GM10248 (cell line): ENCODE data around the gene SETDB1.

Source experiments
- CTCF ChIA-PET: fragments of 300-600 bp; sonication (Branson Sonifier 250); formaldehyde crosslinking; extraction: SDS; loops from one replicate; lab custom pipeline; 2021; ENCODE audit warnings: antibody characterized with exemption; lab: Yijun Ruan, JAX
- POLR2A ChIA-PET: fragments of 350-650 bp; sonication (Branson Sonifier 250); formaldehyde crosslinking; extraction: SDS; loops from one replicate; lab custom pipeline; 2020; ENCODE audit warnings: antibody characterized with exemption; lab: Yijun Ruan, JAX
- DNase-seq: peaks from one replicate; pipeline ENCODE4 v3.0.0; 2012; ENCODE audit errors: extremely low spot score
- TF ChIP-seq, protein P1 (sequence below): IDR thresholded peaks from 2 replicates; pipeline ENCODE4 v1.5.1; 2012; ENCODE audit warnings: mild to moderate bottlenecking, low read depth; ENCODE audit errors: extremely low read depth, missing control alignments, control extremely low read depth

Gene SETDB1

DNA sequence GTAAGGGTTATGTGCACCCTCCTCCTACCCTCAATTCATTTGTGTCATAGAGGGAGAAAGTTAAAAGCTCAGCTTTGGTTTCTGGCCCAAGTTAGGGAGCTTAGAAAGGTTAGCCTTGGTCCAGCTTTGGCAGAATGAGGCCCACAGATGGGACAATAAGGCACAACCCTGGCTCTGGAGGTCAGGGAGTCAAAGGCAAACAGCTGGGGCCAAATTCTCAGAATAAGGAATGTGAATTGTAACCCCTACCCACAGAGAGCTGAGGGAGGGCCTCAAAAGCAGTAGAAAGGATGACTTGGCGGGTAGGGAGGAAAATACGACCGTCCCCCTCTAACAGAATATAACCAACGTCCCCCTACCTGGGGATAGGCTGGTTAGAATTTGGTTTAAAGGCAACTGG, 39.4 kb downstream of the SETDB1 start:
- POLR2A ChIA-PET, result interaction anchor here (0.7 kb wide), 1 partner anchor 30 kb away, joined by 3 read pairs; no protein-coding TSS in a partner anchor
- CTCF ChIA-PET, result interaction anchor here (1.0 to 1.4 kb wide), 4 partner anchors 8 to 43 kb away, joined by 4 to 6 read pairs (median 4); no protein-coding TSS in a partner anchor
- no peak for DNase-seq
- TF ChIP-seq, protein P1, sequence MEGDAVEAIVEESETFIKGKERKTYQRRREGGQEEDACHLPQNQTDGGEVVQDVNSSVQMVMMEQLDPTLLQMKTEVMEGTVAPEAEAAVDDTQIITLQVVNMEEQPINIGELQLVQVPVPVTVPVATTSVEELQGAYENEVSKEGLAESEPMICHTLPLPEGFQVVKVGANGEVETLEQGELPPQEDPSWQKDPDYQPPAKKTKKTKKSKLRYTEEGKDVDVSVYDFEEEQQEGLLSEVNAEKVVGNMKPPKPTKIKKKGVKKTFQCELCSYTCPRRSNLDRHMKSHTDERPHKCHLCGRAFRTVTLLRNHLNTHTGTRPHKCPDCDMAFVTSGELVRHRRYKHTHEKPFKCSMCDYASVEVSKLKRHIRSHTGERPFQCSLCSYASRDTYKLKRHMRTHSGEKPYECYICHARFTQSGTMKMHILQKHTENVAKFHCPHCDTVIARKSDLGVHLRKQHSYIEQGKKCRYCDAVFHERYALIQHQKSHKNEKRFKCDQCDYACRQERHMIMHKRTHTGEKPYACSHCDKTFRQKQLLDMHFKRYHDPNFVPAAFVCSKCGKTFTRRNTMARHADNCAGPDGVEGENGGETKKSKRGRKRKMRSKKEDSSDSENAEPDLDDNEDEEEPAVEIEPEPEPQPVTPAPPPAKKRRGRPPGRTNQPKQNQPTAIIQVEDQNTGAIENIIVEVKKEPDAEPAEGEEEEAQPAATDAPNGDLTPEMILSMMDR, result no peak

DNA sequence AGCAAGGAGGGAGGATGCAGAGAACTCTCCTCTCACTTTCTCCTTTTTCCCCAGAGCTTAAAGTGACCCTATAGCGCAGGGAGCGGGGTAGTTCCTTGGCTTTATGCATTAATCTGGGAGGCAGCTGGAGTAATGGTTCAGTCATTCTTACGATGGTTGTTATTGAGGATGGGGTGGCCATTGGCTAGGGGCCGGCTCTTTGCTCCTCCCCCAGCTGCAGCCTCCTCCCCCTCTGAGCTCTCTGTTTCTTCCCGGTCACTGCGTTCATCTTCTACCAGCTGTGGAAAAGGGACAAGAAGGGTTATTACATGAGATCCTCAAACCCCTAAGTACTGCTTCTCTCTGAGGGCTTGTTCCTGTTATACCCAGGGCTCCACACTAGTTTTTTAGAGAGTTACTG, 39.8 kb downstream of the SETDB1 start:
- TF ChIP-seq, protein P1, result no peak
- CTCF ChIA-PET, result interaction anchor here (1.0 to 1.4 kb wide), 5 partner anchors 9 to 44 kb away, joined by 3 to 6 read pairs (median 4); no protein-coding TSS in a partner anchor
- no peak for DNase-seq
- POLR2A ChIA-PET, result interaction anchor here (1.5 kb wide), 1 partner anchor 8 kb away, joined by 3 read pairs; no protein-coding TSS in a partner anchor

DNA sequence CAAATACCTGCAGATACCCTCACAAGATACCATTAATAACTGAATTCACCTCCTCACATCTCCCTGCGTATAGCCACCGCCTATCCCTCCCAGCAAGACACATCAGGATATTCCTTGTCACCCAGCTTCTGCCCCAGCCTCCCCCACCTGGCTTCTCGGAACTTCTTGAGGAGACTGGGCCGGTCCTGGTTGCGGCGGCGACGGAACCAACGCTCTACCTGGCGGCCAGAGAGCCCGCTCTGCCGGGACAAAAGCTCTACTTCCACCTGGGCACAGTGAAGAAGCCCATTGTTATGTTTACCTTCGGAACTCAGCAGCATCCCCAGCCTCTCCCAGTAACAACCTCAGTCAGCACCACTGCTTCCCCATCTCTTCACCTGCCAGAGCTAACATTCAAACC, 41.8 kb downstream of the SETDB1 start:
- TF ChIP-seq, protein P1, result no peak
- ChIA-PET CTCF (interaction anchor here (3.3 to 4.1 kb wide), 2 partner anchors 11 to 12 kb away, joined by 14 to 28 read pairs; partner anchors contain the start of gene ANXA9), POLR2A (no interaction called here)
- DNase-seq, result no peak

DNA sequence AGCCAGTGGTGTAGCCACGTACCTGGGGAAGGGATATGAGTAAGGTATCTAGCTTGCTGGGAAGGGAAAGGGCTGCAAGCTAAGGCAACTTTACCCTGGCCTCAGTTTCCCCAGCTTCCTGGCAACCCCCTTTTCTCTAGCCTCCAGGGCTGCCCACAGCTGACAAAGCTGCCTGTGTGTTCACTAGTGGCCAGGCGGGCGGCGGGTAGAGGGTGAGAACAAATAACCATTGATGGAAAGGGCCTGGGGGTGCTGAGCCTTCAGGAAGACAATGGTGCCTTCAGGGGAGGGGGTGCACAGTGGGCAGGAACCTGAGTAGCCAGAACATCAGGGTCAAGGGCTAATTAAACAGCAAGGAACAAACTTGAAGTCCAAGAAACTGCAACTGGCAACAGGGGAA, 42.3 kb downstream of the SETDB1 start:
- CTCF ChIA-PET, result interaction anchor here (2.7 to 4.1 kb wide), 3 partner anchors 11 to 27 kb away, joined by 14 to 28 read pairs (median 16); partner anchors contain the start of gene ANXA9
- no peak for DNase-seq
- TF ChIP-seq, protein P1, result no peak
- POLR2A ChIA-PET, result no interaction called here

DNA sequence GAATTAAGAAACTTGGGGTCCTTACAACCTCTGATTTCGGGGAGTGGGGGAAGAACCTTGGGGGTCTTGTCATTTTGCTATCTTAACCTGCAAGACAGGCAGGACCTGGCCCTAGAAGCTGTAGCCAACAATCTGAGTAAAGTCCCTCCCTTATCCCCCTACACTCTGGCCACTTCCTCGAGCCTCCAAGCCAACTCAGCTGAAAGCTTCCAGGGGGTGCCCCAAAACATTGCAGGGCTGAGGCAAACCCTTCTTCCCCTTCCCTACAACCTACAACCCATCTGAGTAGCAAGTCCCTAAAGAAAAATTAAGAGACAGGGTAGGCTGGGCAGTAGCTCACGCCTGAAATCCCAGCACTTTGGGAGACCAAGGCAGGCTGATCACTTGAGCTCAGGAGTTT, 43.5 kb downstream of the SETDB1 start:
- TF ChIP-seq, protein P1, result no peak
- POLR2A ChIA-PET, result no interaction called here
- no peak for DNase-seq
- CTCF ChIA-PET, result interaction anchor here (0.9 to 4.1 kb wide), 7 partner anchors 10 to 410 kb away, joined by 3 to 28 read pairs (median 5); partner anchors contain the start of gene ANXA9

DNA sequence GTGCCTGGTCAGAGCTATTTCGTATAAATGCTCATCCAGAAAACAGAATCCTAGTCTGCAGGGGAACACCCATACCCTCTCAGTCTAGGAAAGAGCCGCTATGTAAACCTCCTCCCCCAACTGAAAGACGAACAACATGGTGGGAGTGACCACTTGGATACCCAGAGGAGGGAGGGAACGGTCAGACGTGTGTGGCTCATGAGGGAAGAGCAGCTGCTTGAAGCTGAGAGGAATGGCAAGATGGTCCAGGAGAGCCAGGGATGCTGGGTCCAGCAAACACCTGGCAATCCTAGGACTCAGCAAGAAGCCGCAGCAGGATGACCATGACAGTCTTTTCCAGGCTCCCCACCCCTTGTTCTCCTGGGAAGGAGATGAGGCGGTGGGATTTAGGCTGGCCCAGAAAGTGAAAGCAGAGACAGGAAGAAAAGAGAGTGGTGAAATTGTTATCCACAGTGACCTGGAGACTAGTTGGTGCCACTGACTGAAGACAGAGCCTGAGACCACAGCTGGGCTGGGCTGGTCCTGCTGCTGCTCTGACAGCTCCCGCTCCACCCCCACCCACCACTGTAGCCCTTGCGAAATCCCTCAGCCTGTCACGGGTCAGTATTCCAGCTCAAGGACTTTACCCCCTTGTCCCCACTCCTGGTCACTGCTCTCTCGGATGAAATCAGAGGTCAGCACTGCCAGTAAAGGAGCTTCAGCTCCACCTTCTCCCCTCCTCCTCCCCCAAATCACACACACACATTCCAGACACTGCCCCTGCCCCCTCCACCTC, 44.8 kb downstream of the SETDB1 start:
- POLR2A ChIA-PET, result interaction anchor here (0.7 kb wide), 1 partner anchor 386 kb away, joined by 3 read pairs; no protein-coding TSS in a partner anchor
- TF ChIP-seq, protein P1, result no peak
- CTCF ChIA-PET, result interaction anchor here (1.1 to 4.1 kb wide), 7 partner anchors 9 to 41 kb away, joined by 3 to 28 read pairs (median 6); partner anchors contain the start of gene ANXA9
- no peak for DNase-seq
